Peyer's patch (tissue), 4 donors: ENCODE measurements around the gene CHD9. TPM values are rescaled to one million over a fixed set of nuclear protein-coding genes. Genes with fewer than 3 reads are reported as not detected.
A peak's percentile ranks its signal among the peaks of the same experiment; 100 is the strongest.

ENCODE experiments used
- DNase-seq, 3 donors: peaks; one replicate each; pipeline ENCODE4 v3.0.0-alpha.2; 2017 to 2019
- H3K27ac ChIP-seq, 4 donors: fragments of 200-600 bp; sonication (generic); one replicate each; pipeline ENCODE4 v1.5.1; 2016 to 2019
- H3K27me3 ChIP-seq, 2 donors: fragments of 200-600 bp; sonication (generic); one replicate each; pipeline ENCODE4 v1.5.1; 2019
- H3K36me3 ChIP-seq, 3 donors: fragments of 200-600 bp; sonication (generic); one replicate each; pipeline ENCODE4 v1.5.1; 2016 to 2019
- H3K4me1 ChIP-seq, 4 donors: fragments of 200-600 bp; sonication (generic); one replicate each; pipeline ENCODE4 v1.5.1; 2016 to 2019
- H3K4me3 ChIP-seq, 4 donors: fragments of 200-600 bp; sonication (generic); 1 replicate in 3 of 4; 2 replicates in 1 of 4; pipeline ENCODE4 v1.5.1; 2016 to 2019; ENCODE audit warnings: mild to moderate bottlenecking in 1 of 4
- H3K9me3 ChIP-seq, 4 donors: fragments of 200-600 bp; sonication (generic); one replicate each; pipeline ENCODE4 v1.5.1; 2016 to 2019; ENCODE audit warnings: mild to moderate bottlenecking in 1 of 4
- POLR2A ChIP-seq, 2 donors: fragments of 450-650 bp; IDR thresholded peaks; one replicate each; pipeline ENCODE4 v1.5.1; 2017; ENCODE audit warnings: antibody characterized with exemption in 2 of 2, mild to moderate bottlenecking in 2 of 2, moderate library complexity in 2 of 2
- total RNA-seq, 4 donors: library from RNA; depleted of rRNA; stranded (reverse); fragments of >200 nt; gene quantifications; one replicate each; pipeline ENCODE4 v1.1.0, GENCODE V29; 2016
- TF ChIP-seq, protein P1 (sequence below), 6 experiments: fragments of 450-650 bp in 4 of 6; fragments of 200-600 bp in 2 of 6; sonication (generic) in 1 of 6; IDR thresholded peaks; one replicate each; pipeline ENCODE4 v1.5.1; 2017 to 2019; ENCODE audit warnings: antibody characterized with exemption in 6 of 6, mild to moderate bottlenecking in 3 of 6, moderate library complexity in 1 of 6

The CHD9 gene
- total RNA-seq, 4 donors from 2014 or later: 48.4 to 187 (median 79.3) TPM

DNA sequence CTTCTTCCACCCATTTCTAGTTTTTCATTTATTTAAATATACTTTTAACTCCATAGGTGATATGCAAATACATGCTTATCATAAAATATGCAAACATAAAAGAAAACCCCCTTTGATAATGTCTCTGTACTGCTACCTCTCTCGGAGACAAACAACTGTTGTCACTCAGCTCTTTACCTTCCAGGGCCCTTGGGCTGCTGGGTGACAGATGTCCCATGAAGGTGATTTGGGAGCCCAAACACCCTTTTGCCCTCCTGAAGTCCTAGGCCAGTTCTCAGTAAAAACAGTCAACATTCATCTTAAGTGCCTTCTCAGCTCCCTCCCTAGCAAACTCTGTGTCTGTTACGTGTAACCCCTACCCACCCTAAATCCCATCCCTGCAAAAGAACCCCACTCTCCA is 37.5 kb downstream of the CHD9 start:
- no peaks in the 10 kb centered on the region for H3K36me3 ChIP-seq
- H3K9me3 ChIP-seq: no peaks in the 10 kb centered on the region
- no peaks in the 10 kb centered on the region for H3K27me3 ChIP-seq
- DNase-seq: no peak
- H3K4me3 ChIP-seq: no peak overlapping the region
- TF ChIP-seq POLR2A (IDR thresholded peaks at IDR 0.05): no peak
- TF ChIP-seq, protein P1, sequence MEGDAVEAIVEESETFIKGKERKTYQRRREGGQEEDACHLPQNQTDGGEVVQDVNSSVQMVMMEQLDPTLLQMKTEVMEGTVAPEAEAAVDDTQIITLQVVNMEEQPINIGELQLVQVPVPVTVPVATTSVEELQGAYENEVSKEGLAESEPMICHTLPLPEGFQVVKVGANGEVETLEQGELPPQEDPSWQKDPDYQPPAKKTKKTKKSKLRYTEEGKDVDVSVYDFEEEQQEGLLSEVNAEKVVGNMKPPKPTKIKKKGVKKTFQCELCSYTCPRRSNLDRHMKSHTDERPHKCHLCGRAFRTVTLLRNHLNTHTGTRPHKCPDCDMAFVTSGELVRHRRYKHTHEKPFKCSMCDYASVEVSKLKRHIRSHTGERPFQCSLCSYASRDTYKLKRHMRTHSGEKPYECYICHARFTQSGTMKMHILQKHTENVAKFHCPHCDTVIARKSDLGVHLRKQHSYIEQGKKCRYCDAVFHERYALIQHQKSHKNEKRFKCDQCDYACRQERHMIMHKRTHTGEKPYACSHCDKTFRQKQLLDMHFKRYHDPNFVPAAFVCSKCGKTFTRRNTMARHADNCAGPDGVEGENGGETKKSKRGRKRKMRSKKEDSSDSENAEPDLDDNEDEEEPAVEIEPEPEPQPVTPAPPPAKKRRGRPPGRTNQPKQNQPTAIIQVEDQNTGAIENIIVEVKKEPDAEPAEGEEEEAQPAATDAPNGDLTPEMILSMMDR (IDR thresholded peaks at IDR 0.05): no peak
- H3K27ac ChIP-seq: peak overlapping the region in 3 of 4 donors; percentile 15 to 86 (median 76)
- H3K4me1 ChIP-seq: peaks cover 5 to 48% (median 34%) of the 10 kb centered on the region in 4 donors

DNA sequence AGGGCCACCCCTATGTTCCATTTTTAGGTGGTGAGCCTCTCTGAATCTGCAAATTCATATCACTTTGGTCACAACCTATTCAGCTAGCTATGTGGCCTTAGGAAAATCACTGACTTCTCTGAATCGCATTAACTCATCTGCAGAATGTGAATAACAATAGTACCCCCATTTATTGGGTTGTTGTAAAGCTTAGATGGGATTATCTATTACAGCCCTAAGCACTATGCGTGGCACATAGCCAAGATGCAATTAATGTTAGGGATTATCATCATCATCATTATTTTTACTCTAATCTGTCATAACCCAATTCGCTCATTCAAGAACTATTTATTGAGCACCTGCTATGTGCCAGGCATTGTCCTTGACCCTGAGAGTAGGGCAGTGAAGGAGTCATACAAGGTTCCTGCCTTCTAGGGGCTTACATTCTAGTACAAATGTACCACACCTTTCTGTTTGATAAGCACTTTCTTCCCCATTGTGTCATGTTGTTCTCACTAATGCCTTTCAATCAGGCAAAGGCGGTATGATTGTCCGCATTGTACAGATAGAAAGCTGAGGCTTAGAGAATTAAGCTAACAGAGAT is 38.5 kb downstream of the CHD9 start:
- no peaks in the 10 kb centered on the region for H3K9me3 ChIP-seq
- H3K4me3 ChIP-seq: no peak overlapping the region
- peak overlapping the region; percentile 65 to 86 (median 74) for H3K27ac ChIP-seq
- peaks cover 5 to 52% (median 37%) of the 10 kb centered on the region in 4 donors for H3K4me1 ChIP-seq
- H3K27me3 ChIP-seq: no peaks in the 10 kb centered on the region
- no peak for DNase-seq
- TF ChIP-seq POLR2A (IDR thresholded peaks at IDR 0.05): no peak
- TF ChIP-seq, protein P1 (IDR thresholded peaks at IDR 0.05): no peak
- no peaks in the 10 kb centered on the region for H3K36me3 ChIP-seq

DNA sequence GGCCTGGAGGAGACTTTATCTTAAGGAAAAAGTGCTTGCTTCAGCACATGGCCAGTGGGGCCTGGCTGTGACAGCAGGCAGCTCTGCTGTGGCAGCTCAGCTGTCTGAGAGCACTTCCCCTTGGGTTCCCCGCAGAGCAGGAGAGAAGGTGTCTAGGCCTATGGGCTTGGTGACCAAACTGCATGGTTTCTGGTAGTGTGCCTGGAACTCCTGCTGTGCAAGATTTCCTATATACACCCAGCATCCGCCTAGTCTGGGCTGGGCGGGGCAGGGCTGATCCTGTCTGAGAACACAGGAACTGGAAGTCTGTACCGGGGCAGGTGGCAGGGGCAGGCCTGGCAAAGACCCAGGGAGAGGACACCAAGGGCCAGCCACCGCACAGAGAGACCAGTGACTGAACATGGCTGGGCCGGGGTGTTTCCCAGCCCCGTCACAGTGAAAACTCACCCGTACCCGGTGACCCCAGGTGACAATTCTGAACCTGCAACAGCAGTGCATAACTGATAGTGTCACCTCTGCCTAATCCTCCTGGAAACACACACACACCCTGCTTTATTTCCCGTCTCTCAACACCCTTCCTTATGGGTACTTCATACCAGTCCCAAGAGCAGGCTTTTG is 39.3 kb downstream of the CHD9 start:
- peak overlapping the region in 1 of 4 donors; percentile 7 for H3K4me3 ChIP-seq
- H3K9me3 ChIP-seq: no peaks in the 10 kb centered on the region
- peak overlapping the region; percentile 65 to 86 (median 74) for H3K27ac ChIP-seq
- DNase-seq: peak; percentile 76 to 90 (median 86)
- no peaks in the 10 kb centered on the region for H3K36me3 ChIP-seq
- no peaks in the 10 kb centered on the region for H3K27me3 ChIP-seq
- TF ChIP-seq, protein P1 (IDR thresholded peaks at IDR 0.05): no peak
- no peak for TF ChIP-seq POLR2A (IDR thresholded peaks at IDR 0.05)
- peaks cover 5 to 61% (median 42%) of the 10 kb centered on the region in 4 donors for H3K4me1 ChIP-seq

DNA sequence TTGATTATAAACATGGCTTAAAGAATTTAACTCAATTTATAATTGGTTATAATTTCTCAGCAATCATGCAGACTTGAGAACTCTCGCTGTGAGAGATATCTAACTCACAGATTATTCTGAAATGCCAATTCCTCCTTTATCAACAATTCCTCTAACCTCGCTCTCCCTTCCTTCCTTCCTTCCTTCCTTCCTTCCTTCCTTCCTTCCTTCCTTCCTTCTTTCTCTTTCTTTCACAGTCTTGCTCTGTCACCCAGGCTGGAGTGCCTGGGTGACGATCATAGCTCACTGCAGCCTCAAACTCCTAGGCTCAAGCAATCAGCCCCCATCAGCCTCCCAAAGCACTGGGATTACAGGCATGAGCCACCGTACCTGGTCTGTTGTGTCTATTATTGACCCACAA is 42.4 kb downstream of the CHD9 start:
- Histone ChIP-seq H3K27me3 (no peaks in the 10 kb centered on the region), H3K4me3 (no peak overlapping the region), H3K27ac (peak overlapping the region in 1 of 4 donors; percentile 86), H3K4me1 (peaks cover 5 to 52% (median 36%) of the 10 kb centered on the region in 4 donors), H3K9me3 (no peaks in the 10 kb centered on the region), H3K36me3 (no peaks in the 10 kb centered on the region)
- no peak for DNase-seq
- TF ChIP-seq POLR2A (IDR thresholded peaks at IDR 0.05): no peak
- TF ChIP-seq, protein P1 (IDR thresholded peaks at IDR 0.05): no peak

DNA sequence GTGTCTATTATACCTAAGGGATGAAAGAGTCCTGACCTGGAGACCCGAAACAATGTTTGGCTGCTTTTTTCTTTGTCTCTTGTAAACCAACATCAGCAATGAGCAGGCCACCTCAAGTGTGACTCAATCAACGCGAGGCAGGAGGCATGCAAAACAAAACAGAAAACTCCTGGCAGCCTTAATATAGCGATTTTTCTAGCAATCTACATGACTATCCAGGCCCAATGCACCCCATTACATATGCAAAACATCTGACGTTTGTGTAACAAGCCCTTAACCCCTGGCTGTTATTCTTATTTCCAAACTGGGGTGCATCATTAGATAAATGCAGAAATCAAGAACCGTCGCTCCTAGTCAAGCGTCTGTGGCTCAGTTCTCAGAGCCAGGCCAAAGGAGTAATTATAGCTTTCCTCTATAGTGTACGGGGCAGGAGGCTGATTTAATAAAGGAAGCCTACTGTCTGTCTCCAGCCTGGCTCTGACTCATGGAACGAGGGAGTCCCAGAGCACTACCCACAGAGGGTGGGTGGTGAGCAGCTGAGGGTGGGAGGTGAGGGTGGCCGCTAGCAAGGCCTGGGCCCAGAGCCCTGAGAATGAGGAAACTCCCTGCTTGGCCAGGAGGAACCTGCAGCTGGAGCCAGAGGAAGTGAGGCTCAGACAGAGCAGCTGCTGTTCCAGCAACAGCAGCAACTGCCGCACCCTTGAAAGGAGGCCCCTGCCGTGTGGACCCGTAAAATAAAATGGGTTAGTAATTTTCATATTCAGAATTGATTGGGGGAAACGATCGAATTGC is 43.9 kb downstream of the CHD9 start:
- TF ChIP-seq, protein P1 (IDR thresholded peaks at IDR 0.05): no peak
- TF ChIP-seq POLR2A (IDR thresholded peaks at IDR 0.05): no peak

More for the DNA sequence above, 43.9 kb downstream of the CHD9 start:
- Histone ChIP-seq H3K9me3 (no peaks in the 10 kb centered on the region), H3K36me3 (no peaks in the 10 kb centered on the region), H3K4me1 (peaks cover 5 to 39% (median 27%) of the 10 kb centered on the region in 4 donors), H3K4me3 (peak overlapping the region; percentile 40 to 52 (median 50)), H3K27ac (peak overlapping the region; percentile 86 to 94 (median 92)), H3K27me3 (no peaks in the 10 kb centered on the region)
- peak; percentile 75 to 87 (median 78) for DNase-seq
